HCEC 1CT (cell line): ENCODE data around the gene SLC2A14.
"Not testable (repeated sequence)": the region's sequence is repeated elsewhere in the genome, so short reads cannot be mapped to it uniquely, and the experiment has no call there.

Source experiments
- DNase-seq: peaks from one replicate; pipeline ENCODE4 v3.0.0-alpha.2; 2017

Gene SLC2A14

GRCh38 chr12:7833201-7833600 lies 39.5 kb downstream of the SLC2A14 start:
- DNase-seq, result not testable (repeated sequence)

- DNase-seq, result peak; percentile 70
Observed at GRCh38 chr12:7832059-7832696, 40.5 kb downstream of the SLC2A14 start.

GRCh38 chr12:7829737-7830136 lies 43.0 kb downstream of the SLC2A14 start:
- DNase-seq, result not testable (repeated sequence)

- DNase-seq, result not testable (repeated sequence)
Observed at GRCh38 chr12:7825754-7826153, 47.0 kb downstream of the SLC2A14 start.

GRCh38 chr12:7806863-7807487 lies 65.7 kb downstream of the SLC2A14 start:
- peak; percentile 69 for DNase-seq

- DNase-seq, result not testable (repeated sequence)
Observed at GRCh38 chr12:7806319-7806718, 66.4 kb downstream of the SLC2A14 start.

GRCh38 chr12:7801460-7801859 lies 71.3 kb downstream of the SLC2A14 start:
- DNase-seq, result no peak

GRCh38 chr12:7798750-7799308 lies 73.9 kb downstream of the SLC2A14 start:
- DNase-seq, result not testable (repeated sequence)

GRCh38 chr12:7797698-7798398 lies 74.9 kb downstream of the SLC2A14 start:
- DNase-seq, result peak; percentile 11

GRCh38 chr12:7797269-7797668 lies 75.4 kb downstream of the SLC2A14 start:
- DNase-seq, result not testable (repeated sequence)

GRCh38 chr12:7793211-7793610 lies 79.5 kb downstream of the SLC2A14 start:
- DNase-seq, result no peak

GRCh38 chr12:7788884-7789528 lies 83.7 kb downstream of the SLC2A14 start, which contains the start of gene NANOG:
Gene NANOG (plus strand): TSS chr12:7789402. CDS start chr12:7789615, 213 bp downstream.
- DNase-seq, result not testable (repeated sequence)

GRCh38 chr12:7788294-7788660 lies 84.4 kb downstream of the SLC2A14 start:
- no peak for DNase-seq

- no peak for DNase-seq
Observed at GRCh38 chr12:7787574-7788293, 85.0 kb downstream of the SLC2A14 start.

- no peak for DNase-seq
Observed at GRCh38 chr12:7784701-7785100, 88.0 kb downstream of the SLC2A14 start.

- DNase-seq, result not testable (repeated sequence)
Observed at GRCh38 chr12:7783433-7783832, 89.3 kb downstream of the SLC2A14 start.

GRCh38 chr12:7782055-7782454 lies 90.7 kb downstream of the SLC2A14 start:
- no peak for DNase-seq

GRCh38 chr12:7781274-7781673 lies 91.4 kb downstream of the SLC2A14 start:
- no peak for DNase-seq

- DNase-seq, result no peak
Observed at GRCh38 chr12:7769999-7770398, 102.7 kb downstream of the SLC2A14 start.
